GM10248 (cell line): Measurements from ENCODE around the gene TNXB.

Experiments
- CTCF ChIA-PET: fragments of 300-600 bp; sonication (Branson Sonifier 250); formaldehyde crosslinking; extraction: SDS; loops from one replicate; lab custom pipeline; 2021; ENCODE audit warnings: antibody characterized with exemption; lab: Yijun Ruan, JAX
- POLR2A ChIA-PET: fragments of 350-650 bp; sonication (Branson Sonifier 250); formaldehyde crosslinking; extraction: SDS; loops from one replicate; lab custom pipeline; 2020; ENCODE audit warnings: antibody characterized with exemption; lab: Yijun Ruan, JAX
- DNase-seq: peaks from one replicate; pipeline ENCODE4 v3.0.0; 2012; ENCODE audit errors: extremely low spot score
- CTCF ChIP-seq: IDR thresholded peaks from 2 replicates; pipeline ENCODE4 v1.5.1; 2012; ENCODE audit warnings: mild to moderate bottlenecking, low read depth; ENCODE audit errors: extremely low read depth, missing control alignments, control extremely low read depth

Gene TNXB

DNA sequence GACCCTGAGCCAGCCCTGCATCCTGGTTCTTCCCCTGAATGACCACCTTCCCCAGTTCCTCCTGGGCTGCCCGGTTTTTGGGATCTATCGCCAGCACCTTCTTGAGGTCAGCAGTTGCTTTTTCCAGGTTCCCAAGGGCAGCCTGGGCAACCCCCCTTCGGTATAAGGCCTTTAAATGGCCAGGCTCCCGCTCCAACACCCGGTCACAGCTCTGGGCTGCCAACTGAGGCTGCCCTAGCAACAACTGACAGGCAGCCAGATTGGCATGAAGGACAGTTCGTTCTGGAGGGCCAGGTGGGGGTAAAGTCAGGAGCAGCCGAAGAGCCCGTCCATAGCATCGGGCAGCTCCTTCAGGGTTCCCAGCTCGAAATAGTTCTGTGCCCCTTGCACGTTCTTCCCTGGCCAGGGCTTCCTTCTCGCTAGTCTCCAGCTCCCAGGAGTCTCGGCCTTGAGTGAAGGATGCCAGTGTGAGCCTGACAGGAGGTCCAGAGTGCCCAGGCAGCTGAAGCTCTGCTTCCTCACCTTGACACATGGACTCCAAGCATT is 19.7 kb upstream of the TNXB start:
- DNase-seq, result no peak
- POLR2A ChIA-PET, result interaction anchor here (0.6 to 0.8 kb wide), 2 partner anchors 10 to 67 kb away, joined by 7 to 8 read pairs; no protein-coding TSS in a partner anchor
- CTCF ChIA-PET, result interaction anchor here (0.9 to 5.9 kb wide), 5 partner anchors 12 to 81 kb away, joined by 3 to 64 read pairs (median 4); no protein-coding TSS in a partner anchor
- no peak for TF ChIP-seq CTCF

DNA sequence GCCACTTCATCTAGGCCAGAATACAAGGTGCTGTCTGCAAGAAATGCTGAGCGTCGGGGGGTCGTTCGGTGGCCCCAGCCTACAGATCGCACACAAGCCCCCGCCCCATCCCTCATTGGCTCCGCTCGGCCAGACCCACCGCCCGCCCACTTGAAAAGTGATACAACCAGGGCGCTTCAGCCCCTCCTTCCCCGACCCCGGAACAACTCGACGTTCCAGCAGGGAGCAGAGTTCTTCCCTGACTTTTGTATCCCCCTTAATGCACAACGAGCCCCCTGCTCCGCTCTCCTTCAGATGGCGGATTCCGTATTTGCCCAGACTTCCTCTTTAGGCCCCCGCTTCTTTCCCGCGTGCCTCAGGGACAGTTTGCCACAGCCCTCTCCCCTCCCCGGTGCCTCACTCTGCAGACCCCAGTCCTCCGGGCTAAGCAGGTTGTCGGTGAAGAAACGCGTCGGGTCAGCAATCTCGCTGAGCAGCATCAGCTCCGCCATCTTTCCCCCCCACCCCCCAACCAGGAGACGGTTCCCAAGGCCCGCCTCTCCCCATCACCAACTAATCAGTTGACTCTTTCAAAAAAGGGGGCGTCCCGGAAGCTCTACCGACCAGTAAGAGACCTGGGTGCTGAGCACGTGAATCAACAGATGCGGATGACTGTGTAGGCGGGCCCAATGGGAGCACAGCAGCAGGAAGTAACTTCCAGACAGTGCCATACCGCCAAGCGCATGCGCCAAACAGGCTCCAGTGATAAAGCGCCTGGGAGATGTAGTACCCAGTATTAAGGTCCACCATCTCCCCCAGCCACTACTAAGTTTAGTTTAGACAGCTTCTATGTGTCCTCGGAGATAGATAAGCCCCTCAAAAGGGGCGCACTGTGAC is 18.8 kb upstream of the TNXB start, which contains the start of gene ATF6B:
Gene ATF6B (minus strand): TSS at position 530 of the 876 bp plus-strand sequence. CDS start 39 bp downstream, at position 491.
- POLR2A ChIA-PET, result interaction anchor here (0.5 to 0.8 kb wide), 3 partner anchors 11 to 732 kb away, joined by 3 to 8 read pairs (median 7); no protein-coding TSS in a partner anchor
- CTCF ChIA-PET, result interaction anchor here (0.9 to 5.9 kb wide), 5 partner anchors 11 to 710 kb away, joined by 3 to 64 read pairs (median 4); partner anchors contain the start of gene TAP2
- no peak for TF ChIP-seq CTCF
- DNase-seq, result peak; percentile 98

- CTCF ChIA-PET, result interaction anchor here (1.1 to 5.9 kb wide), 3 partner anchors 9 to 711 kb away, joined by 3 to 64 read pairs (median 3); partner anchors contain the start of gene TAP2
- TF ChIP-seq CTCF, result no peak
- no peak for DNase-seq
- POLR2A ChIA-PET, result interaction anchor here (0.5 kb wide), 1 partner anchor 1490 kb away, joined by 3 read pairs; no protein-coding TSS in a partner anchor
Observed at GRCh38 chr6:32127409-32127716, 18.2 kb upstream of the TNXB start.

- POLR2A ChIA-PET, result interaction anchor here (0.5 kb wide), 1 partner anchor 1491 kb away, joined by 3 read pairs; no protein-coding TSS in a partner anchor
- DNase-seq, result no peak
- no peak for TF ChIP-seq CTCF
- CTCF ChIA-PET, result interaction anchor here (1.1 to 5.9 kb wide), 2 partner anchors 9 to 10 kb away, joined by 3 to 64 read pairs; no protein-coding TSS in a partner anchor
Observed at GRCh38 chr6:32126880-32127279, 17.7 kb upstream of the TNXB start.

DNA sequence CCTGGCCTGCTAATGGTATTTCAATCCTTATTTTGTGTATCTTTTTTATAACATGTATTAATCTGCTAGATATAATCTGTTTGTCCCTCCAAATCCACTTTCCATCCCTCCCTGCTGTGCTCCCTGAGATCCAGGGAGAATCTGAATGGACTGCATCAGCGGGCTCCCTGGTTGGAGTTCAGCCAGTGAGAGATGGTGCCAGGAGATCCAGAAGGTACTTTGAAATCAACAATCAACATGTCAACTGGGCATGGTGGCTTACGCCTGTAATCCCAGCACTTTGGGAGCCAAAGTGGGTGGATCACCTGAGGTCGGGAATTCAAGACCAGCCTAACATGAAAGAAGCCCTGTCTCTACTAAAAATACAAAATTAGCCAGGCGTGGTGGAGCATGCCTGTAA is 14.5 kb upstream of the TNXB start:
- ChIA-PET POLR2A (no interaction called here), CTCF (interaction anchor here (2.1 kb wide), 1 partner anchor 72 kb away, joined by 7 read pairs; no protein-coding TSS in a partner anchor)
- DNase-seq, result no peak
- TF ChIP-seq CTCF, result no peak

- ChIA-PET CTCF (interaction anchor here (1.5 to 1.6 kb wide), 2 partner anchors 11 to 75 kb away, joined by 3 to 4 read pairs; no protein-coding TSS in a partner anchor), POLR2A (no interaction called here)
- no peak for DNase-seq
- TF ChIP-seq CTCF, result no peak
Observed at GRCh38 chr6:32120573-32121059, 11.5 kb upstream of the TNXB start.
